HG03097 (cell line): ENCODE results near the gene LIMCH1.
"Not testable (repeated sequence)": the region's sequence is repeated elsewhere in the genome, so short reads cannot be mapped to it uniquely, and the experiment has no call there.

Experiments
- ATAC-seq: cut with Tn5 transposase; IDR thresholded peaks from one replicate; pipeline ENCODE4 v1.9.1; 2021; ENCODE audit not compliant: unreplicated experiment, low FRiP score

Gene LIMCH1

GRCh38 chr4:41668024-41668423 is 130.1 kb downstream of the LIMCH1 start:
- ATAC-seq, result no peak

GRCh38 chr4:41670530-41670929 is 132.6 kb downstream of the LIMCH1 start:
- no peak for ATAC-seq

GRCh38 chr4:41670982-41671381 is 133.0 kb downstream of the LIMCH1 start:
- no peak for ATAC-seq

- ATAC-seq, result no peak
Observed at GRCh38 chr4:41678086-41678816, 140.3 kb downstream of the LIMCH1 start.

GRCh38 chr4:41678951-41679350 is 141.0 kb downstream of the LIMCH1 start:
- ATAC-seq, result no peak

- ATAC-seq, result no peak
Observed at GRCh38 chr4:41679991-41680390, 142.0 kb downstream of the LIMCH1 start.

GRCh38 chr4:41681054-41681453 is 143.1 kb downstream of the LIMCH1 start:
- ATAC-seq, result no peak

- no peak for ATAC-seq
Observed at GRCh38 chr4:41683326-41683725, 145.4 kb downstream of the LIMCH1 start.

GRCh38 chr4:41686893-41687292 is 148.9 kb downstream of the LIMCH1 start:
- no peak for ATAC-seq

GRCh38 chr4:41687971-41688370 is 150.0 kb downstream of the LIMCH1 start:
- no peak for ATAC-seq

GRCh38 chr4:41692717-41693345 is 154.9 kb downstream of the LIMCH1 start:
- ATAC-seq, result no peak

- ATAC-seq, result no peak
Observed at GRCh38 chr4:41693629-41694028, 155.7 kb downstream of the LIMCH1 start.

GRCh38 chr4:41696131-41696530 is 158.2 kb downstream of the LIMCH1 start:
- no peak for ATAC-seq

- no peak for ATAC-seq
Observed at GRCh38 chr4:41696763-41697162, 158.8 kb downstream of the LIMCH1 start.

GRCh38 chr4:41701983-41702382 is 164.0 kb downstream of the LIMCH1 start:
- ATAC-seq, result no peak

GRCh38 chr4:41702770-41703169 is 164.8 kb downstream of the LIMCH1 start:
- no peak for ATAC-seq

- no peak for ATAC-seq
Observed at GRCh38 chr4:41703785-41704184, 165.8 kb downstream of the LIMCH1 start.

- no peak for ATAC-seq
Observed at GRCh38 chr4:41709844-41710481, 172.0 kb downstream of the LIMCH1 start.

- ATAC-seq, result not testable (repeated sequence)
Observed at GRCh38 chr4:41711654-41712053, 173.7 kb downstream of the LIMCH1 start.

GRCh38 chr4:41712425-41712824 is 174.5 kb downstream of the LIMCH1 start:
- no peak for ATAC-seq

- ATAC-seq, result no peak
Observed at GRCh38 chr4:41713768-41714167, 175.8 kb downstream of the LIMCH1 start.
